Thyroid gland (tissue), 4 donors: ENCODE data around the gene WDR36. TPM values are rescaled to one million over a fixed set of nuclear protein-coding genes. Genes with fewer than 3 reads are reported as not detected.

Experiments
- DNase-seq, 2 donors: peaks; one replicate each; pipeline ENCODE4 v3.0.0-alpha.2; 2019
- H3K27ac ChIP-seq, 3 donors: fragments of 200-600 bp; sonication (generic); 1 replicate in 2 of 3; 2 replicates in 1 of 3; pipeline ENCODE4 v1.5.1; 2016 to 2019; ENCODE audit warnings: mild to moderate bottlenecking in 1 of 3, moderate library complexity in 1 of 3
- H3K27me3 ChIP-seq: fragments of 200-600 bp; sonication (generic); one replicate; pipeline ENCODE4 v1.5.1; 2019
- H3K36me3 ChIP-seq, 2 donors: fragments of 200-600 bp; sonication (generic); one replicate each; pipeline ENCODE4 v1.5.1; 2016 to 2019
- H3K4me1 ChIP-seq, 2 donors: fragments of 200-600 bp; sonication (generic); one replicate each; pipeline ENCODE4 v1.5.1; 2017 to 2019
- H3K4me3 ChIP-seq, 3 donors: fragments of 200-600 bp; sonication (generic); replicated peaks in 1 of 3; 1 replicate in 2 of 3; 2 replicates in 1 of 3; pipeline ENCODE4 v1.5.1; 2016; ENCODE audit warnings: mild to moderate bottlenecking in 1 of 3
- H3K9me3 ChIP-seq: fragments of 200-600 bp; sonication (generic); one replicate; pipeline ENCODE4 v1.5.1; 2017
- CTCF ChIP-seq, 6 experiments: fragments of 200-600 bp in 3 of 6; fragments of 450-650 bp in 3 of 6; sonication (generic) in 3 of 6; IDR thresholded peaks; one replicate each; pipeline ENCODE4 v1.5.1; 2016 to 2019; ENCODE audit warnings: antibody characterized with exemption in 6 of 6, mild to moderate bottlenecking in 2 of 6, inconsistent platforms in 1 of 6, moderate library complexity in 1 of 6
- POLR2A ChIP-seq, 2 donors: fragments of 450-650 bp; IDR thresholded peaks; one replicate each; pipeline ENCODE4 v1.6.1; 2017; ENCODE audit warnings: antibody characterized with exemption in 2 of 2, mild to moderate bottlenecking in 2 of 2, moderate library complexity in 1 of 2
- WGBS, 2 donors: methylation state at CpG; one replicate each; pipeline ENCODE4 v1.1.5; 2017; 5-methylcytosine and 5-hydroxymethylcytosine counted together
- intact Hi-C: fragments of 100-400 bp; cut with DNase I; formaldehyde crosslinking; loops from one replicate; pipeline ENCODE4 v1.15.1; 2023
- total RNA-seq, 4 donors: library from RNA; depleted of rRNA; stranded (reverse); fragments of >200 nt; gene quantifications; one replicate each; pipeline ENCODE4 v1.2.3, GENCODE V29; 2016

Gene WDR36
- total RNA-seq, 4 donors from 2014 or later: 26.3 to 43.2 (median 30.4) TPM

DNA sequence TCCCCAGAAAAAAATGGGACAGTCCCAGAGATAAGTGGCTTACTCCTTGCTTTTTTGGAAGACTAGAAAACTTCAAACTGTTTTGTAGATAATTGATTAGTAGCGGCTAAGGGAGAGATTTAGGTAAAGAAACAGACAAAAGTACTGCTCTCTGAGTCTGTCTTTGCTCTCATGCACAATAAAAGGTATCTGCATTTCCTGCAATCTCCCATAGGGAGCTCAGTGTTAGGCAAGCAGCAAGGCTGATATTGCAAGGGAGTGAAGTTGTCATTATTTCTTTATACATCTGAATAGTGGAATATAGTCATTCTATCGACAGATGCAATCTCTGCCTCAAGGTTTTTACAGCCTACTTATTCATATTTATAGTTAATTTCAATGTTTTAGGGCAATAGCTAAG is 77.1 kb downstream of the WDR36 start:
- Histone ChIP-seq H3K36me3 (no peaks in the 10 kb centered on the region), H3K27ac (no peak overlapping the region), H3K4me1 (no peaks in the 10 kb centered on the region), H3K4me3 (no peak overlapping the region), H3K9me3 (no peaks in the 10 kb centered on the region), H3K27me3 (no peaks in the 10 kb centered on the region)
- no peak for TF ChIP-seq POLR2A (IDR thresholded peaks at IDR 0.05)
- TF ChIP-seq CTCF (IDR thresholded peaks at IDR 0.05): no peak
- intact Hi-C loops: no loop called here
- 76 to 86% methylated on average over 2 of the region's 2 CpGs for WGBS, 2 donors
- DNase-seq: no peak

DNA sequence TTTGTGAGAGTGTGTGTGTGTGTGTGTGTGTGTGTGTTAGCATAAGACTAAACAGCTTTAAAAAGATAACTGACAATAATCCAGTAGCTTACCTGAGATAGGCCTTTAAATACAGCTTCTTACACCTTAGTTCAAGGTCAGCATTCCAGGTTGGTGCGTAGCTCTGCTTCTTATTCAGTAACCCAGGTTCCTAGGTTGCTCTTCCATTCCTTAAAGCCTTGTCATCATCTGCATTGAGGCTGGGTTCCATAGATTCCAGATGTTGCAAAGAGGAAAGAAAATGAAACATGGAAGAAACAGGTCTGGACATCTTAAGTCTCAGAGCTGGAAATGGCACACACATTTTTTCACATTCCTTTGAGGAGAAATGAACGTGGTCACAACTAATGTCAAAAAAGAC is 78.1 kb downstream of the WDR36 start:
- no peak for TF ChIP-seq CTCF (IDR thresholded peaks at IDR 0.05)
- TF ChIP-seq POLR2A (IDR thresholded peaks at IDR 0.05): no peak
- H3K27me3 ChIP-seq: no peaks in the 10 kb centered on the region
- H3K4me1 ChIP-seq: no peaks in the 10 kb centered on the region
- H3K27ac ChIP-seq: no peak overlapping the region
- intact Hi-C loops: no loop called here
- no peak overlapping the region for H3K4me3 ChIP-seq
- no peak for DNase-seq
- H3K9me3 ChIP-seq: no peaks in the 10 kb centered on the region
- 71 to 89% methylated on average over 2 of the region's 2 CpGs for WGBS, 2 donors
- H3K36me3 ChIP-seq: no peaks in the 10 kb centered on the region

- H3K36me3 ChIP-seq: no peaks in the 10 kb centered on the region
- no peaks in the 10 kb centered on the region for H3K27me3 ChIP-seq
- intact Hi-C loops: no loop called here
- no peak overlapping the region for H3K27ac ChIP-seq
- WGBS, 2 donors: 70 to 72% methylated on average over 3 of the region's 3 CpGs
- TF ChIP-seq POLR2A (IDR thresholded peaks at IDR 0.05) (no peak), CTCF (IDR thresholded peaks at IDR 0.05) (no peak)
- no peak for DNase-seq
- H3K4me3 ChIP-seq: no peak overlapping the region
- H3K4me1 ChIP-seq: no peaks in the 10 kb centered on the region
- H3K9me3 ChIP-seq: no peaks in the 10 kb centered on the region
These were observed 80.4 kb downstream of the WDR36 start for GRCh38 chr5:111172504-111172903.

DNA sequence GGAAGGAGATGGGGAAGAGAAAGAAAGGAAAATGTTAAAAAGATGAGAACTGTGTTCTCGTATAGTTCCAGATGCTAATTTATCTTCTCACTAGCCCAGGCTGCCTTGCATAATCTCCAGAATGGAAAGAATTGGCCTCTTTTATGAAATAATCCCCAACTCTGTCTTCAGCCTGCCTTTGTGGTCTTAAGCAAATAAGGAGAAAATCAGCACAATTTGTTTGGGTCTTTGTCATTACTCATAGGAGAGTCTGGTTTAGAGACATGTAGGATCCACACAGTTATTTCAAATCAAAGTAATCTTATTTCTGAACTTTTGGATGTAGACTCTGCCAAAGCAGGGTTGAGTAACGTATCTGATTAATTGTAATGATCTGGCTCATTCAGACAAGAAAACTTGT is 81.3 kb downstream of the WDR36 start:
- H3K36me3 ChIP-seq: no peaks in the 10 kb centered on the region
- H3K4me1 ChIP-seq: no peaks in the 10 kb centered on the region
- WGBS, 2 donors: 87 to 96% methylated on average over 2 of the region's 2 CpGs
- intact Hi-C loops: no loop called here
- H3K27me3 ChIP-seq: no peaks in the 10 kb centered on the region
- H3K9me3 ChIP-seq: no peaks in the 10 kb centered on the region
- DNase-seq: no peak
- no peak overlapping the region for H3K4me3 ChIP-seq
- no peak for TF ChIP-seq CTCF (IDR thresholded peaks at IDR 0.05)
- TF ChIP-seq POLR2A (IDR thresholded peaks at IDR 0.05): no peak
- no peak overlapping the region for H3K27ac ChIP-seq

Other genes with a start within 250 kb of the WDR36 start
- gene TSLP, start 20.6 kb upstream of the WDR36 start, total RNA-seq: under 1 TPM; 0.11 to 0.81 (median 0.26) TPM
- gene CAMK4, start 132.0 kb downstream of the WDR36 start, total RNA-seq: 1 to 10 TPM in 3 of 4 donors, under 1 TPM in 1; 0.45 to 2.5 (median 1.4) TPM